Left forelimb (tissue), 1 donor: ENCODE results near the gene CYP4V2.

Source experiments
- DNase-seq: peaks from one replicate; pipeline ENCODE4 v3.0.0-alpha.2; 2018; ENCODE audit warnings: low spot score

Gene CYP4V2

GRCh38 chr4:186188107-186188506 lies 3.3 kb upstream of the CYP4V2 start:
- DNase-seq, result no peak

- DNase-seq, result no peak
These were observed 1.7 kb upstream of the CYP4V2 start for GRCh38 chr4:186189656-186190055.

GRCh38 chr4:186190581-186191199 lies 677 bp upstream of the CYP4V2 start:
- DNase-seq, result peak; percentile 74

GRCh38 chr4:186192066-186192612 lies 772 bp downstream of the CYP4V2 start:
- DNase-seq, result no peak

- no peak for DNase-seq
These were observed 2.5 kb downstream of the CYP4V2 start for GRCh38 chr4:186193851-186194250.

- no peak for DNase-seq
These were observed 4.7 kb downstream of the CYP4V2 start for GRCh38 chr4:186196063-186196462.

- no peak for DNase-seq
These were observed 9.1 kb downstream of the CYP4V2 start for GRCh38 chr4:186200516-186200915.

GRCh38 chr4:186201010-186201409 lies 9.6 kb downstream of the CYP4V2 start:
- no peak for DNase-seq

GRCh38 chr4:186201535-186202230 lies 10.3 kb downstream of the CYP4V2 start:
- no peak for DNase-seq

GRCh38 chr4:186202490-186203140 lies 11.2 kb downstream of the CYP4V2 start:
- DNase-seq, result no peak

GRCh38 chr4:186203406-186203805 lies 12.0 kb downstream of the CYP4V2 start:
- DNase-seq, result no peak

GRCh38 chr4:186204103-186204559 lies 12.8 kb downstream of the CYP4V2 start:
- peak; percentile 71 for DNase-seq

- DNase-seq, result no peak
These were observed 13.3 kb downstream of the CYP4V2 start for GRCh38 chr4:186204686-186205085.

- no peak for DNase-seq
These were observed 13.8 kb downstream of the CYP4V2 start for GRCh38 chr4:186205156-186205555.

GRCh38 chr4:186216465-186217024 lies 25.2 kb downstream of the CYP4V2 start:
- no peak for DNase-seq

- no peak for DNase-seq
These were observed 26.4 kb downstream of the CYP4V2 start for GRCh38 chr4:186217733-186218293.

- no peak for DNase-seq
These were observed 30.3 kb downstream of the CYP4V2 start for GRCh38 chr4:186221624-186222023.

- DNase-seq, result no peak
These were observed 34.5 kb downstream of the CYP4V2 start for GRCh38 chr4:186225848-186226247.

- DNase-seq, result no peak
These were observed 35.3 kb downstream of the CYP4V2 start for GRCh38 chr4:186226521-186227189.

- DNase-seq, result no peak
These were observed 35.9 kb downstream of the CYP4V2 start, which contains the start of gene KLKB1 for GRCh38 chr4:186227221-186227620. Gene KLKB1, plus strand, starts transcription at chr4:186227507. Its CDS starts 689 bp downstream, at chr4:186228196.

- no peak for DNase-seq
These were observed 36.6 kb downstream of the CYP4V2 start for GRCh38 chr4:186227744-186228513.
